H1 (cell line): ENCODE results near the gene STK32C. TPM values are rescaled to one million over a fixed set of nuclear protein-coding genes. Genes with fewer than 3 reads are reported as not detected.

Experiments
- CTCF ChIA-PET: fragments of 300-600 bp; sonication (Branson Sonifier 250); formaldehyde crosslinking; loops from one replicate; lab custom pipeline; 2021; ENCODE audit not compliant: partially characterized antibody; lab: Charles Lee
- POLR2A ChIA-PET: fragments of 300-600 bp; sonication (Branson Sonifier 250); formaldehyde crosslinking; loops from one replicate; lab custom pipeline; 2021; ENCODE audit warnings: inconsistent platforms; ENCODE audit not compliant: partially characterized antibody; lab: Charles Lee
- DNase-seq, 2 experiments: peaks; one replicate each; pipeline versions ENCODE4 v3.0.0 to v3.0.0-alpha.2; 2010 to 2022; ENCODE audit warnings: low spot score in 2 of 2, low read depth in 1 of 2, mixed read lengths in 1 of 2
- FAIRE-seq: peaks from 2 replicates; lab custom pipeline; 2011; peaks lifted over from hg19 to GRCh38; lab: Jason Lieb, UNC
- H2AFZ ChIP-seq: 2 replicates; pipeline ENCODE4 v1.8.1; 2012; ENCODE audit warnings: low read length, inconsistent platforms
- H2AK5ac ChIP-seq: 2 replicates; pipeline ENCODE4 v1.6.1; 2013; ENCODE audit warnings: low read depth, low read length
- H2BK120ac ChIP-seq: replicated peaks from 2 replicates; pipeline ENCODE3; 2013; ENCODE audit warnings: low read depth, low read length, inconsistent platforms
- H2BK12ac ChIP-seq: 2 replicates; pipeline ENCODE4 v1.6.1; 2013; ENCODE audit warnings: low read depth, low read length
- H2BK15ac ChIP-seq: 2 replicates; pipeline ENCODE4 v1.6.1; 2013; ENCODE audit warnings: low read length
- H2BK20ac ChIP-seq: 2 replicates; pipeline ENCODE4 v1.6.1; 2013; ENCODE audit warnings: low read length
- H2BK5ac ChIP-seq: 2 replicates; pipeline ENCODE4 v1.6.1; 2013; ENCODE audit warnings: low read depth, low read length
- H3K14ac ChIP-seq: 2 replicates; pipeline ENCODE4 v1.6.1; 2013; ENCODE audit warnings: inconsistent platforms; ENCODE audit not compliant: insufficient read length
- H3K18ac ChIP-seq: 2 replicates; pipeline ENCODE4 v1.6.1; 2013; ENCODE audit warnings: low read length; ENCODE audit errors: extremely low read depth
- H3K23ac ChIP-seq: 2 replicates; pipeline ENCODE4 v1.6.1; 2013; ENCODE audit warnings: inconsistent platforms; ENCODE audit not compliant: insufficient read length
- H3K23me2 ChIP-seq: 2 replicates; pipeline ENCODE4 v1.6.1; 2013; ENCODE audit warnings: low read depth, low read length
- H3K27ac ChIP-seq: 2 replicates; pipeline ENCODE4 v1.6.1; 2011; ENCODE audit warnings: low read depth, low read length, inconsistent platforms
- H3K27me3 ChIP-seq, 4 experiments: replicated peaks in 1 of 4; 1 replicate in 1 of 4; 2 replicates in 3 of 4; pipeline versions ENCODE4 v1.6.1 to v1.8.1; 2011 to 2013; ENCODE audit warnings: low read length in 3 of 4, mild to moderate bottlenecking in 3 of 4, inconsistent platforms in 2 of 4, mixed read lengths in 2 of 4, moderate library complexity in 1 of 4; ENCODE audit not compliant: control insufficient read depth in 3 of 4, insufficient read depth in 3 of 4; ENCODE audit errors: extremely low read depth in 1 of 4
- H3K36me3 ChIP-seq, 4 experiments: 2 replicates each; pipeline versions ENCODE4 v1.6.1 to v1.8.1; 2011 to 2013; ENCODE audit warnings: mild to moderate bottlenecking in 4 of 4, low read length in 3 of 4, moderate library complexity in 2 of 4, control low read depth in 1 of 4, inconsistent platforms in 1 of 4; ENCODE audit not compliant: insufficient read depth in 4 of 4, control insufficient read depth in 2 of 4
- H3K4ac ChIP-seq: replicated peaks from 2 replicates; pipeline ENCODE3; 2013; ENCODE audit warnings: low read length, low read depth, mixed read lengths, inconsistent platforms; ENCODE audit not compliant: insufficient read length
- H3K4me1 ChIP-seq, 4 experiments: replicated peaks in 1 of 4; 1 replicate in 1 of 4; 2 replicates in 3 of 4; pipeline versions ENCODE4 v1.6.1 to v1.8.1; 2011 to 2013; ENCODE audit warnings: low read length in 3 of 4, inconsistent platforms in 2 of 4, mixed read lengths in 1 of 4; ENCODE audit not compliant: insufficient read depth in 4 of 4, control insufficient read depth in 3 of 4
- H3K4me2 ChIP-seq, 2 experiments: 2 replicates each; pipeline versions ENCODE4 v1.6.1 to v1.8.1; 2011 to 2013; ENCODE audit warnings: low read depth in 2 of 2, low read length in 2 of 2, control low read depth in 1 of 2, inconsistent platforms in 1 of 2, mild to moderate bottlenecking in 1 of 2; ENCODE audit not compliant: insufficient read depth in 1 of 2
- H3K4me3 ChIP-seq, 4 experiments: fragments of 200-600, 300-600 bp in 1 of 4; sonication (generic), shearing (Covaris generic), sonication (Bioruptor Twin) in 1 of 4; 2 replicates each; pipeline versions ENCODE4 v1.5.1 to v1.8.1; 2011 to 2016; ENCODE audit warnings: low read length in 4 of 4, low read depth in 3 of 4, control low read depth in 2 of 4, inconsistent platforms in 2 of 4, mild to moderate bottlenecking in 2 of 4, mixed read lengths in 1 of 4, moderate library complexity in 1 of 4; ENCODE audit not compliant: insufficient read depth in 2 of 4; ENCODE audit errors: extremely low read depth in 1 of 4
- H3K56ac ChIP-seq: replicated peaks from 2 replicates; pipeline ENCODE3; 2013; ENCODE audit warnings: low read depth, mild to moderate bottlenecking, mixed read lengths, low read length, inconsistent platforms; ENCODE audit not compliant: insufficient read length
- H3K79me1 ChIP-seq: 2 replicates; pipeline ENCODE4 v1.6.1; 2013; ENCODE audit warnings: low read depth, low read length, control low read depth
- H3K79me2 ChIP-seq, 2 experiments: 2 replicates each; pipeline versions ENCODE4 v1.6.1 to v1.8.1; 2012 to 2013; ENCODE audit warnings: low read length in 2 of 2, mild to moderate bottlenecking in 2 of 2, inconsistent platforms in 1 of 2; ENCODE audit not compliant: insufficient read depth in 2 of 2, control insufficient read depth in 1 of 2
- H3K9ac ChIP-seq, 4 experiments: replicated peaks in 1 of 4; 1 replicate in 1 of 4; 2 replicates in 3 of 4; pipeline versions ENCODE4 v1.6.1 to v1.8.1; 2011 to 2013; ENCODE audit warnings: low read depth in 3 of 4, low read length in 3 of 4, control low read depth in 2 of 4, mild to moderate bottlenecking in 2 of 4, moderate library complexity in 2 of 4, inconsistent platforms in 1 of 4; ENCODE audit errors: extremely low read depth in 1 of 4
- H3K9me3 ChIP-seq, 2 experiments: 2 replicates each; pipeline versions ENCODE4 v1.6.1 to v1.8.1; 2012 to 2013; ENCODE audit warnings: mild to moderate bottlenecking in 2 of 2, moderate library complexity in 2 of 2, control low read depth in 1 of 2, inconsistent platforms in 1 of 2, low read depth in 1 of 2, low read length in 1 of 2, mixed read lengths in 1 of 2; ENCODE audit not compliant: insufficient read depth in 2 of 2
- H4K20me1 ChIP-seq, 2 experiments: replicated peaks in 1 of 2; 2 replicates each; pipeline versions ENCODE3 to v1.8.1; 2011 to 2013; ENCODE audit warnings: inconsistent platforms in 2 of 2, low read length in 2 of 2, mild to moderate bottlenecking in 1 of 2; ENCODE audit not compliant: insufficient read depth in 2 of 2, control insufficient read depth in 1 of 2
- H4K5ac ChIP-seq: 2 replicates; pipeline ENCODE4 v1.6.1; 2013; ENCODE audit warnings: low read length, low read depth, mixed read lengths, inconsistent platforms; ENCODE audit not compliant: insufficient read length
- H4K8ac ChIP-seq: 2 replicates; pipeline ENCODE4 v1.8.0; 2013; ENCODE audit warnings: mild to moderate bottlenecking, moderate library complexity, low read length, inconsistent platforms; ENCODE audit not compliant: insufficient read depth; ENCODE audit errors: extremely low read depth
- H4K91ac ChIP-seq: replicated peaks from 2 replicates; pipeline ENCODE3; 2013; ENCODE audit warnings: low read length, mixed read lengths, inconsistent platforms; ENCODE audit not compliant: insufficient read length
- CTBP2 ChIP-seq: IDR thresholded peaks from 2 replicates; pipeline ENCODE4 v1.7.0; 2011; ENCODE audit warnings: borderline replicate concordance, mild to moderate bottlenecking, moderate library complexity, mixed read lengths, low read length; ENCODE audit not compliant: insufficient read depth, insufficient read length
- EGR1 ChIP-seq: IDR thresholded peaks from 2 replicates; pipeline ENCODE4 v1.6.1; 2011; ENCODE audit warnings: low read depth, low read length, borderline replicate concordance
- EP300 ChIP-seq, 2 experiments: IDR thresholded peaks; 1 replicate in 1 of 2; 2 replicates in 1 of 2; pipeline ENCODE4 v1.6.1; 2011 to 2012; ENCODE audit warnings: low read depth in 2 of 2, low read length in 2 of 2, mild to moderate bottlenecking in 2 of 2, borderline replicate concordance in 1 of 2, inconsistent platforms in 1 of 2, moderate library complexity in 1 of 2
- EZH2 ChIP-seq: fragments of 200-600 bp; sonication (generic); IDR thresholded peaks from 2 replicates; pipeline ENCODE4 v1.7.1; 2012; ENCODE audit warnings: low read depth, mild to moderate bottlenecking, moderate library complexity, low read length, inconsistent platforms; ENCODE audit not compliant: severe bottlenecking
- KDM4A ChIP-seq: IDR thresholded peaks from one replicate; pipeline ENCODE4 v1.7.1; 2012; ENCODE audit warnings: low read depth, mild to moderate bottlenecking, moderate library complexity, low read length, inconsistent platforms; ENCODE audit not compliant: severe bottlenecking
- MAFK ChIP-seq: IDR thresholded peaks from 2 replicates; pipeline ENCODE4 v1.6.1; 2012; ENCODE audit warnings: low read depth, mild to moderate bottlenecking, improper control_type of control experiment, low read length
- RBBP5 ChIP-seq: IDR thresholded peaks from 2 replicates; pipeline ENCODE4 v1.7.1; 2012; ENCODE audit warnings: low read depth, mild to moderate bottlenecking, inconsistent platforms, low read length, moderate library complexity, borderline replicate concordance
- WGBS, 2 experiments: shearing (Covaris generic) in 1 of 2; methylation state at CpG; one replicate each; pipeline versions ENCODE4 v1.1.6 to v1.1.7; 2013 to 2015; ENCODE audit warnings: low lambda C conversion rate in 2 of 2, mixed read lengths in 2 of 2, inconsistent platforms in 1 of 2, low coverage in 1 of 2, missing lambda C conversion rate in 1 of 2; ENCODE audit not compliant: insufficient replicate concordance in 2 of 2, insufficient coverage in 1 of 2, insufficient read length in 1 of 2; ENCODE audit errors: extremely low coverage in 1 of 2, missing lambda C conversion rate in 1 of 2; 5-methylcytosine and 5-hydroxymethylcytosine counted together
- polyA plus RNA-seq, 7 experiments: library from polyadenylated mRNA; depleted of rRNA in 3 of 7; stranded (reverse) in 5 of 7; unstranded in 2 of 7; fragments of >200 nt in 5 of 7; fragments of 200-250 nt in 2 of 7; gene quantifications; 1 replicate in 5 of 7; 2 replicates in 1 of 7; 4 replicates in 1 of 7; pipeline versions ENCODE4 v1.2.1 to v1.2.3, GENCODE V29; 2011 to 2013; ENCODE audit warnings: missing spikeins in 2 of 7, mixed read lengths in 2 of 7
- total RNA-seq: library from RNA; stranded (reverse); fragmentation: NEBNext Ultra II Directional; extraction: Animal tissue kit (Norgen Biotek cat#: 25700); gene quantifications from 2 replicates; pipeline ENCODE4 v1.2.1, GENCODE V29; 2021
- TF ChIP-seq, protein P1 (sequence below): IDR thresholded peaks from 2 replicates; pipeline ENCODE4 v1.6.1; 2011; ENCODE audit warnings: low read length, improper control_type of control experiment
- TF ChIP-seq, protein P2 (sequence below): IDR thresholded peaks from 2 replicates; pipeline ENCODE4 v1.6.1; 2011; ENCODE audit warnings: low read depth, mild to moderate bottlenecking, low read length; ENCODE audit not compliant: insufficient read depth

STK32C gene
- total and polyA plus RNA-seq, 2 of the 8 experiments (the other 6 are each of a cell fraction or from before 2014, with no cell fraction given): 10.6 to 15.6 TPM

DNA sequence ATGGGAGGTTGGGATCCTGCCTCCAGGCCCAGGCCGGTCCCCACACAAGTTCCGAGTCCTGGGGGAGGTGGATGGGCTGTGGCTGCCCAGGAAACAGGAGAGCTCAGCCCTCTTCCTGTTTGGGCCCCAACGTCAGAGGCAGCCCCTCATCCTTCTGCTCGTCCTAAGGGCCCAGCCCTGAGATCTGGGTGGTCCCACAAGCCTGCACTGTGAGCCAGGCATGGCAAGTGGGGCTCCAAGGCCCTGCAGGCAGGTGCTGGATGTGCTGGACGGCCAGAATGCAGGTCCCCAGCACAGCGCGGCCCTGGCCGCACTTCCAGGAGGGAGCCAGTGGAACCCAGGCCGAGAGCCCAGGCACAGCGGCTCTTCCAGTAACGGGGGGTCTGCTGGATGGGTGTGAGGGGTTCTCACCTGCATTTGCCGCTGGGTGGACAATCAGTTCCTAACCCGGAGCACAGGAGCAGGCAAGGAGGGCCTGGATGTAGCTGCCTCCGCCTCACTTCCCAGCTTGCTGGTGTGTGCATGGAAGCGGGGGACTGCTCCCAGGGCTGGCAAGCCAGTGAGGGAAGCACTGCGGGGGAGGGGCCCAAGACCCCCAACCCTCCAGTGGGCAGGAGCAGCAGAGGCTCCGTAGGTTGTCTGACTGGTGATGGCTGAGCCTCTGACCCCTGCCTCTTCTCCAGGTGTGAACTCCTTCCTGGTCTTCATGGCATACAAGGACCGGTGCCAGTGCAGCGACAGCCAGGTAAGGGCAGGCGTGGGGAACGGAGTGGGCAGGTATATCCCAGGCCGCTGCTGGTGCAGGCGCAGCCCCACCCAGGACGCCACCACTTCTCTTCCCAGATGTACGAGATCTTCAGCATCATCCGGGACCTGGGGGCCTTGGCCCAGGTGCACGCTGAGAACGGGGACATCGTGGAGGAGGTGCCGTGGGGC lies 111.3 kb downstream of the STK32C start:
- no peak overlapping the region for H3K4me2 ChIP-seq
- no peaks in the 10 kb centered on the region for H3K79me2 ChIP-seq
- H3K23ac ChIP-seq: no peak overlapping the region
- POLR2A ChIA-PET: no interaction called here
- H2BK20ac ChIP-seq: no peak overlapping the region
- FAIRE-seq (no peak), DNase-seq (no peak)
- no peak overlapping the region for H4K5ac ChIP-seq
- no peak overlapping the region for H3K4ac ChIP-seq
- H3K27ac ChIP-seq: no peak overlapping the region
- H2AFZ ChIP-seq: no peak overlapping the region
- no peaks in the 10 kb centered on the region for H3K4me1 ChIP-seq
- H4K20me1 ChIP-seq: peaks cover 0 to 13% of the 10 kb centered on the region in 2 experiments
- H3K27me3 ChIP-seq: no peaks in the 10 kb centered on the region
- no peak overlapping the region for H3K18ac ChIP-seq
- H2BK15ac ChIP-seq: no peak overlapping the region
- H3K23me2 ChIP-seq: no peaks in the 10 kb centered on the region
- no peak overlapping the region for H2AK5ac ChIP-seq
- CTCF ChIA-PET: interaction anchor here (1.2 kb wide), 1 partner anchor 174 kb away, joined by 3 read pairs; no protein-coding TSS in a partner anchor
- no peak overlapping the region for H2BK5ac ChIP-seq
- H3K9me3 ChIP-seq: no peaks in the 10 kb centered on the region
- 87% methylated on average over 25 of the region's 30 CpGs; no CpG with 5 or more reads in 1 of the 2 experiments for WGBS, 2 experiments
- H3K4me3 ChIP-seq: no peak overlapping the region
- no peaks in the 10 kb centered on the region; a peak in 2 of 8 replicates for H3K36me3 ChIP-seq
- no peaks in the 10 kb centered on the region for H3K79me1 ChIP-seq
- H4K8ac ChIP-seq: peak overlapping the region; percentile 71; the same call in 1 of the 2 replicates
- no peak overlapping the region for H3K14ac ChIP-seq
- H3K56ac ChIP-seq: no peak overlapping the region
- no peak overlapping the region for H2BK120ac ChIP-seq
- H4K91ac ChIP-seq: no peak overlapping the region
- no peak overlapping the region for H3K9ac ChIP-seq
- no peak overlapping the region for H2BK12ac ChIP-seq
- no peak for TF ChIP-seq RBBP5
- no peak for TF ChIP-seq MAFK
- no peak for TF ChIP-seq EP300 (IDR thresholded peaks at IDR 0.05; ENCODE audit: borderline replicate concordance in 1 of 2, low read depth in 2 of 2, low read length in 2 of 2)
- TF ChIP-seq, protein P1, sequence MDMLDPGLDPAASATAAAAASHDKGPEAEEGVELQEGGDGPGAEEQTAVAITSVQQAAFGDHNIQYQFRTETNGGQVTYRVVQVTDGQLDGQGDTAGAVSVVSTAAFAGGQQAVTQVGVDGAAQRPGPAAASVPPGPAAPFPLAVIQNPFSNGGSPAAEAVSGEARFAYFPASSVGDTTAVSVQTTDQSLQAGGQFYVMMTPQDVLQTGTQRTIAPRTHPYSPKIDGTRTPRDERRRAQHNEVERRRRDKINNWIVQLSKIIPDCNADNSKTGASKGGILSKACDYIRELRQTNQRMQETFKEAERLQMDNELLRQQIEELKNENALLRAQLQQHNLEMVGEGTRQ: no peak
- no peak for TF ChIP-seq KDM4A
- no peak for TF ChIP-seq EGR1
- TF ChIP-seq, protein P2, sequence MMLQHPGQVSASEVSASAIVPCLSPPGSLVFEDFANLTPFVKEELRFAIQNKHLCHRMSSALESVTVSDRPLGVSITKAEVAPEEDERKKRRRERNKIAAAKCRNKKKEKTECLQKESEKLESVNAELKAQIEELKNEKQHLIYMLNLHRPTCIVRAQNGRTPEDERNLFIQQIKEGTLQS: no peak
- no peak for TF ChIP-seq EZH2
- no peak for TF ChIP-seq CTBP2
